ENCODE results near the gene DYSF. TPM values are rescaled to one million over a fixed set of nuclear protein-coding genes. Genes with fewer than 3 reads are reported as not detected.
A peak's percentile ranks its signal among the peaks of the same experiment; 100 is the strongest.

The DYSF gene
- total RNA-seq, 4 donors from 2014 or later, result 2.8 to 14.9 (median 4.0) TPM

- H3K36me3 ChIP-seq, result no peaks in the 10 kb centered on the region
- no peak for DNase-seq
- no peak overlapping the region for H3K27ac ChIP-seq
- peaks cover 0 to 14% (median 0%) of the 10 kb centered on the region in 4 donors for H3K4me1 ChIP-seq
- H3K9me3 ChIP-seq, result no peaks in the 10 kb centered on the region
- H3K27me3 ChIP-seq, result no peaks in the 10 kb centered on the region
- TF ChIP-seq, protein P1, sequence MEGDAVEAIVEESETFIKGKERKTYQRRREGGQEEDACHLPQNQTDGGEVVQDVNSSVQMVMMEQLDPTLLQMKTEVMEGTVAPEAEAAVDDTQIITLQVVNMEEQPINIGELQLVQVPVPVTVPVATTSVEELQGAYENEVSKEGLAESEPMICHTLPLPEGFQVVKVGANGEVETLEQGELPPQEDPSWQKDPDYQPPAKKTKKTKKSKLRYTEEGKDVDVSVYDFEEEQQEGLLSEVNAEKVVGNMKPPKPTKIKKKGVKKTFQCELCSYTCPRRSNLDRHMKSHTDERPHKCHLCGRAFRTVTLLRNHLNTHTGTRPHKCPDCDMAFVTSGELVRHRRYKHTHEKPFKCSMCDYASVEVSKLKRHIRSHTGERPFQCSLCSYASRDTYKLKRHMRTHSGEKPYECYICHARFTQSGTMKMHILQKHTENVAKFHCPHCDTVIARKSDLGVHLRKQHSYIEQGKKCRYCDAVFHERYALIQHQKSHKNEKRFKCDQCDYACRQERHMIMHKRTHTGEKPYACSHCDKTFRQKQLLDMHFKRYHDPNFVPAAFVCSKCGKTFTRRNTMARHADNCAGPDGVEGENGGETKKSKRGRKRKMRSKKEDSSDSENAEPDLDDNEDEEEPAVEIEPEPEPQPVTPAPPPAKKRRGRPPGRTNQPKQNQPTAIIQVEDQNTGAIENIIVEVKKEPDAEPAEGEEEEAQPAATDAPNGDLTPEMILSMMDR (IDR thresholded peaks at IDR 0.05), result no peak
- no peak for TF ChIP-seq POLR2A (IDR thresholded peaks at IDR 0.05)
- H3K4me3 ChIP-seq, result no peak overlapping the region
Observed at GRCh38 chr2:71718686-71719085, 265.3 kb downstream of the DYSF start.

- H3K4me1 ChIP-seq, result peaks cover 0 to 14% (median 0%) of the 10 kb centered on the region in 4 donors
- H3K27me3 ChIP-seq, result no peaks in the 10 kb centered on the region
- no peak overlapping the region for H3K27ac ChIP-seq
- H3K36me3 ChIP-seq, result no peaks in the 10 kb centered on the region
- H3K4me3 ChIP-seq, result no peak overlapping the region
- TF ChIP-seq, protein P1 (IDR thresholded peaks at IDR 0.05), result no peak
- TF ChIP-seq POLR2A (IDR thresholded peaks at IDR 0.05), result no peak
- H3K9me3 ChIP-seq, result no peaks in the 10 kb centered on the region
- DNase-seq, result peak in 1 of 3 donors; percentile 20
Observed at GRCh38 chr2:71719520-71720282, 266.3 kb downstream of the DYSF start.

- no peak for DNase-seq
- H3K36me3 ChIP-seq, result no peaks in the 10 kb centered on the region
- no peaks in the 10 kb centered on the region for H3K27me3 ChIP-seq
- no peak overlapping the region for H3K4me3 ChIP-seq
- H3K27ac ChIP-seq, result no peak overlapping the region
- H3K4me1 ChIP-seq, result peaks cover 0 to 14% (median 0%) of the 10 kb centered on the region in 4 donors
- no peaks in the 10 kb centered on the region for H3K9me3 ChIP-seq
- no peak for TF ChIP-seq POLR2A (IDR thresholded peaks at IDR 0.05)
Observed at GRCh38 chr2:71720283-71720560, 266.9 kb downstream of the DYSF start.

DNA sequence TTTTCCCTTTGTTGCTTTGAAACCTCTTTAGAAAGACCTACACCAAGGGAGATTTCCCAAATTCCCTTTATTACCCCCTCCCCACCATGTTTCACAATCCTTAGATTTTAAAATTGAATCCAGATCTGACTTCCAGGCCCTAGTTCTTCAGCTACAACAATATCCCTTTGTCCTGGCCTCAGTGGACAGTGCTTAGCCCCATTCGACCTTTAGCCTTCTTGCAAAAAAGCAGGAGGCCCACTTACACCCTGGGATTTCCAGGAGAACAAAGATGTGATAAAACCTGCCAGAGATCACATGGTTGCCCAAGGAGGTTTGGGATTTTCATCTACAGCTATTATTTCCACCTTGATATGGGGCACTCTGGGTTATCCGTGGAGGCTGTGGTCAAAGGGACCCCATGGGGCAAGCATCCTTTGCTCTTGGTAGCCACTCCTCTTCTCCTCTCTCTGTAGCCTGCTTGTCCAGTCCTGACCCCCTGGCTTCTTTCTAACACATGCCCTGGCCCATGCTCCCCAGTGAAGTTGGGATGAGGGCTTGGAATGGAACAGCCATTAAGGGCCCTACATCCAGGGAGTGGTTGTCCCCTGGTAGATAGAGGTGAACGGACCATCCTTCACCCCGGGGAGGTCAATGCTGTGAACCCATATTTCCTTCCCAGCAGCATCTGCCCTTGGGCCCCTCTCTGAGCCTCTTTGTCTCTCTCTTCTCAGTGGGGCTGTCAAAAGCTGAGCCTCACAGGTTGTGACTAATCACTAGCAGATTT is 267.4 kb downstream of the DYSF start:
- Histone ChIP-seq H3K9me3 (no peaks in the 10 kb centered on the region), H3K36me3 (no peaks in the 10 kb centered on the region), H3K4me1 (peaks cover 0 to 14% (median 0%) of the 10 kb centered on the region in 4 donors), H3K4me3 (no peak overlapping the region), H3K27ac (peak overlapping the region in 3 of 4 donors; percentile 7 to 69 (median 55)), H3K27me3 (no peaks in the 10 kb centered on the region)
- DNase-seq, result no peak
- no peak for TF ChIP-seq POLR2A (IDR thresholded peaks at IDR 0.05)
- TF ChIP-seq, protein P1 (IDR thresholded peaks at IDR 0.05), result no peak

DNA sequence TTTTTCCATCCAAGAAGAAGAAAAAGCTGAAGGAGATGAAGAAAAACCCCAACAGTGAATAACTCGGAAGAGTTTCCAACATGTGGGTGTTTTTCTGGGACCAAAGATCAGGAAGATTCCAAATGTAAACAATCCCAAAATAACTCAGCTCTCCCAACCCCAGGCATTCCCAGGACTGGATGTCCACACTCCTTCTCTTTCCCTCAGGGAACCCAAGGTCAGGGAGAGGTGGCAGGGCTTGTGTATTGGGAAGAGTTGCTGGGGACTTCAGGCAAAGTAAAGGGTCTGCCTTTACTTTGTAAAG is 268.0 kb downstream of the DYSF start:
- DNase-seq, result no peak
- TF ChIP-seq, protein P1 (IDR thresholded peaks at IDR 0.05), result no peak
- TF ChIP-seq POLR2A (IDR thresholded peaks at IDR 0.05), result no peak
- Histone ChIP-seq H3K9me3 (no peaks in the 10 kb centered on the region), H3K4me3 (no peak overlapping the region), H3K36me3 (no peaks in the 10 kb centered on the region), H3K27ac (peak overlapping the region in 3 of 4 donors; percentile 6 to 69 (median 7)), H3K27me3 (no peaks in the 10 kb centered on the region), H3K4me1 (peaks cover 0 to 9% (median 0%) of the 10 kb centered on the region in 4 donors)

DNA sequence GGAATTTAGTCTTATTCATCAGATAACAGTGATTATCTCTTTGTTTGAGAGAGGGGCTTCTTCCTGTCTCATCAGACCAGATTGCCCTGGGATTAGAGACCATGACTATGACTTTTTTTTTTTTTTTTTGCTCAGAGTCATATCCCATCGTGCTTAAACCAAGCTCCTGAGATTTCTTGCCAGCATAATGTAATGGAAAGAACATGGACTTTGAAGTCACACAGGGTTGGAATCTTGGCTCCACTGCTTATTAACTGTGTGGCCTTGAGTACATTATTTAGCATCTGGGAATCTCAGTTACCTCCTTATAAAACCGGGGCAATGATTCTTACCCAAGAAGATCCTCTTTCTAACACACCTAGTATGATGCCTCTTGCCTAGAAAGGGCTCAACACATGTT is 268.3 kb downstream of the DYSF start:
- H3K4me1 ChIP-seq, result peaks cover 0 to 6% (median 0%) of the 10 kb centered on the region in 4 donors
- TF ChIP-seq, protein P1 (IDR thresholded peaks at IDR 0.05), result no peak
- TF ChIP-seq POLR2A (IDR thresholded peaks at IDR 0.05), result no peak
- H3K27ac ChIP-seq, result peak overlapping the region in 2 of 4 donors; percentile 6 to 69
- no peak for DNase-seq
- H3K9me3 ChIP-seq, result no peaks in the 10 kb centered on the region
- no peaks in the 10 kb centered on the region for H3K27me3 ChIP-seq
- no peak overlapping the region for H3K4me3 ChIP-seq
- no peaks in the 10 kb centered on the region for H3K36me3 ChIP-seq

Measured in Peyer's patch (tissue), 4 donors.